GM13977 (cell line): ENCODE measurements around the gene ZNF223.

Experiments used
- DNase-seq: peaks from one replicate; pipeline ENCODE4 v3.0.0; 2012; ENCODE audit warnings: low spot score
- in situ Hi-C: fragments of 300-500 bp; cut with MboI; formaldehyde crosslinking; loops from one replicate; pipeline ENCODE4 v1.12.0; 2022; ENCODE audit warnings: low sequenced_read_pairs, low pct_unique_long_range_greater_than_20kb, mixed read lengths, inconsistent platforms; ENCODE audit not compliant: unreplicated experiment
- TF ChIP-seq, protein P1 (sequence below): IDR thresholded peaks from 2 replicates; pipeline ENCODE4 v1.5.1; 2012; ENCODE audit warnings: mild to moderate bottlenecking, control low read depth; ENCODE audit not compliant: insufficient read depth; ENCODE audit errors: extremely low read depth, missing control alignments

The ZNF223 gene

DNA sequence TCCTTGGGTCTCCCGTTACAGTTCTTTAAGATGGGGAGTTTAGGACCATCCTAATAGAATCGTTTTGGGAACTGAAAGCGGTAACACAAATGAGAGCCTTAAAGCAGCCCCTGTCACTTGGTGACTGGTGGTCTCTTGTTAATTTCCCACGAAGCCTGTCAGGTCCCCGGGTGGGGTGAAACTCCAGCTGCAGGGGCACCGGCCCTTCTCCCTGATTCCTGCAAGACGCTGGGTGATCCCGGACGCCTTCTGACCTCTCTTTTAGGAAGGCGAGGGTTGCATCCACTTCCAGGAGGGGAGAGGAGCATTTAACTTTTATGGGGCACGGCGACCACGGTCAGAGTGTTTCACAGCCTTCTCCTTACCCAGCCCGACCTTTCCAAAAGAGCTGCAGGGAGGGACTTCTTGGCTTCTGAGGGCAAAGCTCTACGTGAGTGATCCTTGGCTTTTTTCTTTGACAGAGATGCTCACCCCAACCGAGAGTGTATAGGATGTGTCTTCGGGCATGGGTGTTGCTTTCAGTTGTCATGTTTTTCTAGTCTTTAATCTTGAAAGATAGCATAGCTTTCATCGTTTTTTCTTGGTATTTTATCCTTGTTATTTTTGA is 62.1 kb downstream of the ZNF223 start:
- TF ChIP-seq, protein P1, sequence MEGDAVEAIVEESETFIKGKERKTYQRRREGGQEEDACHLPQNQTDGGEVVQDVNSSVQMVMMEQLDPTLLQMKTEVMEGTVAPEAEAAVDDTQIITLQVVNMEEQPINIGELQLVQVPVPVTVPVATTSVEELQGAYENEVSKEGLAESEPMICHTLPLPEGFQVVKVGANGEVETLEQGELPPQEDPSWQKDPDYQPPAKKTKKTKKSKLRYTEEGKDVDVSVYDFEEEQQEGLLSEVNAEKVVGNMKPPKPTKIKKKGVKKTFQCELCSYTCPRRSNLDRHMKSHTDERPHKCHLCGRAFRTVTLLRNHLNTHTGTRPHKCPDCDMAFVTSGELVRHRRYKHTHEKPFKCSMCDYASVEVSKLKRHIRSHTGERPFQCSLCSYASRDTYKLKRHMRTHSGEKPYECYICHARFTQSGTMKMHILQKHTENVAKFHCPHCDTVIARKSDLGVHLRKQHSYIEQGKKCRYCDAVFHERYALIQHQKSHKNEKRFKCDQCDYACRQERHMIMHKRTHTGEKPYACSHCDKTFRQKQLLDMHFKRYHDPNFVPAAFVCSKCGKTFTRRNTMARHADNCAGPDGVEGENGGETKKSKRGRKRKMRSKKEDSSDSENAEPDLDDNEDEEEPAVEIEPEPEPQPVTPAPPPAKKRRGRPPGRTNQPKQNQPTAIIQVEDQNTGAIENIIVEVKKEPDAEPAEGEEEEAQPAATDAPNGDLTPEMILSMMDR: no peak
- peak; percentile 13 for DNase-seq
- in situ Hi-C loops: no loop called here
